A549 (cell line): ENCODE results near the gene KCNF1. TPM values are rescaled to one million over a fixed set of nuclear protein-coding genes. Genes with fewer than 3 reads are reported as not detected.

Experiments
- ATAC-seq, 2 experiments: fragments of 200-7000 bp in 1 of 2; fragments of >200 bp in 1 of 2; cut with Nextera tagmentation in 1 of 2; cut with Tn5 transposase in 1 of 2; 3 replicates each; pipeline versions ENCODE4 v1.8.0 to v1.9.1; 2018 to 2020; ENCODE audit warnings: mild to moderate bottlenecking in 1 of 2, moderate library complexity in 1 of 2
- CTCF ChIA-PET: fragments of 300-600 bp; sonication (Branson Sonifier 250); formaldehyde crosslinking; extraction: SDS; loops from one replicate; lab custom pipeline; 2021; ENCODE audit warnings: antibody characterized with exemption, inconsistent platforms; lab: Yijun Ruan, JAX
- POLR2A ChIA-PET: fragments of 350-600 bp; formaldehyde crosslinking; extraction: SDS; loops from one replicate; lab custom pipeline; 2021; ENCODE audit warnings: antibody characterized with exemption, inconsistent platforms; lab: Yijun Ruan, JAX
- DNase-seq, 2 experiments: peaks; one replicate each; pipeline versions ENCODE4 v3.0.0 to v3.0.0-alpha.2; 2011 to 2016; ENCODE audit warnings: low read depth in 1 of 2, low spot score in 1 of 2
- FAIRE-seq: peaks from 2 replicates; lab custom pipeline; 2011; peaks lifted over from hg19 to GRCh38; lab: Jason Lieb, UNC
- H3K27ac ChIP-seq, 2 experiments: fragments of >200 bp; sonication (Bioruptor Twin); formaldehyde crosslinking; 3 replicates each; pipeline ENCODE4 v1.5.1; 2016 to 2017
- H3K4me1 ChIP-seq: fragments of >200 bp; sonication (Bioruptor Twin); formaldehyde crosslinking; 3 replicates; pipeline ENCODE4 v1.6.1; 2016
- H3K4me2 ChIP-seq: fragments of >200 bp; sonication (Bioruptor Twin); formaldehyde crosslinking; 3 replicates; pipeline ENCODE4 v1.6.1; 2016
- H3K4me3 ChIP-seq: fragments of >200 bp; sonication (Bioruptor Twin); formaldehyde crosslinking; 3 replicates; pipeline ENCODE4 v1.5.1; 2016
- H3K9me3 ChIP-seq: fragments of >200 bp; sonication (Bioruptor Twin); formaldehyde crosslinking; 3 replicates; pipeline ENCODE4 v1.6.1; 2016
- CBX2 ChIP-seq: fragments of 200-600 bp; sonication (generic); IDR thresholded peaks from 2 replicates; pipeline ENCODE4 v1.6.1; 2016; ENCODE audit warnings: low read depth, mild to moderate bottlenecking, borderline replicate concordance
- CBX8 ChIP-seq: fragments of 200-600 bp; sonication (generic); IDR thresholded peaks from 2 replicates; pipeline ENCODE4 v1.6.1; 2016
- CEBPB ChIP-seq, 2 experiments: fragments of >200 bp in 1 of 2; sonication (Bioruptor Twin) in 1 of 2; formaldehyde crosslinking in 1 of 2; IDR thresholded peaks; 2 replicates each; pipeline ENCODE4 v1.6.1; 2012 to 2016
- CHD2 ChIP-seq: fragments of 150-350 bp; IDR thresholded peaks from 2 replicates; pipeline ENCODE4 v1.6.1; 2014; ENCODE audit warnings: low read length; ENCODE audit not compliant: partially characterized antibody
- EP300 ChIP-seq, 2 experiments: fragments of >200 bp; sonication (Bioruptor Twin); formaldehyde crosslinking; IDR thresholded peaks; 2 replicates in 1 of 2; 3 replicates in 1 of 2; pipeline ENCODE4 v1.6.1; 2016 to 2017
- FOSB ChIP-seq: fragments of 250-450 bp; sonication (Bioruptor Pico); IDR thresholded peaks from 2 replicates; pipeline ENCODE4 v1.5.0; 2020; ENCODE audit warnings: mild to moderate bottlenecking, moderate library complexity
- FOXS1 ChIP-seq: fragments of 250-450 bp; sonication (Bioruptor Pico); IDR thresholded peaks from 2 replicates; pipeline ENCODE4 v1.5.0; 2020; ENCODE audit warnings: mild to moderate bottlenecking, moderate library complexity
- HDAC2 ChIP-seq: fragments of 200-600 bp; sonication (generic); IDR thresholded peaks from 2 replicates; pipeline ENCODE4 v1.6.1; 2016
- HEYL ChIP-seq: fragments of 250-450 bp; sonication (Bioruptor Pico); IDR thresholded peaks from 2 replicates; pipeline ENCODE4 v1.8.0; 2021; ENCODE audit warnings: mild to moderate bottlenecking, moderate library complexity
- HOXA7 ChIP-seq: fragments of 250-450 bp; sonication (Bioruptor Pico); IDR thresholded peaks from 2 replicates; pipeline ENCODE4 v1.5.0; 2020; ENCODE audit warnings: mild to moderate bottlenecking, moderate library complexity
- HOXB5 ChIP-seq: fragments of 250-450 bp; sonication (Bioruptor Pico); IDR thresholded peaks from 2 replicates; pipeline ENCODE4 v1.5.0; 2020; ENCODE audit warnings: mild to moderate bottlenecking, moderate library complexity
- JUN ChIP-seq, 2 experiments: fragments of >200 bp; sonication (Bioruptor Twin); formaldehyde crosslinking; IDR thresholded peaks; 2 replicates in 1 of 2; 3 replicates in 1 of 2; pipeline ENCODE4 v1.6.1; 2016 to 2017
- JUNB ChIP-seq: fragments of >200 bp; sonication (Bioruptor Twin); formaldehyde crosslinking; IDR thresholded peaks from 2 replicates; pipeline ENCODE4 v1.6.1; 2016
- MAFK ChIP-seq: fragments of 450-650 bp; IDR thresholded peaks from 2 replicates; pipeline ENCODE4 v1.6.1; 2014; ENCODE audit not compliant: partially characterized antibody
- MAZ ChIP-seq: fragments of 150-350 bp; IDR thresholded peaks from 2 replicates; pipeline ENCODE4 v1.6.1; 2014; ENCODE audit warnings: antibody characterized with exemption, low read depth, low read length, borderline replicate concordance
- MYC ChIP-seq: IDR thresholded peaks from 2 replicates; pipeline ENCODE4 v1.6.1; 2012; ENCODE audit warnings: mild to moderate bottlenecking, inconsistent platforms, low read length, improper control_type of control experiment, borderline replicate concordance
- PHF8 ChIP-seq: fragments of 200-600 bp; sonication (generic); IDR thresholded peaks from 2 replicates; pipeline ENCODE4 v1.6.1; 2016; ENCODE audit warnings: low read depth, mild to moderate bottlenecking, antibody characterized with exemption, moderate library complexity, borderline replicate concordance
- POLR2A ChIP-seq: IDR thresholded peaks from 2 replicates; pipeline ENCODE4 v1.6.1; 2012; ENCODE audit warnings: mild to moderate bottlenecking, low read length
- POLR2AphosphoS2 ChIP-seq: conservative IDR thresholded peaks from 2 replicates; pipeline ENCODE4 v1.6.1; 2012; ENCODE audit warnings: low read length, improper control_type of control experiment, inconsistent platforms
- SMC3 ChIP-seq: fragments of >200 bp; sonication (Bioruptor Twin); formaldehyde crosslinking; IDR thresholded peaks from 3 replicates; pipeline ENCODE4 v1.6.1; 2018; ENCODE audit warnings: inconsistent platforms
- TFCP2L1 ChIP-seq: fragments of 250-450 bp; sonication (Bioruptor Pico); IDR thresholded peaks from 2 replicates; pipeline ENCODE4 v1.5.0; 2021; ENCODE audit warnings: mild to moderate bottlenecking
- TP53 ChIP-seq: fragments of 250-450 bp; sonication (Bioruptor Pico); IDR thresholded peaks from 2 replicates; pipeline ENCODE4 v1.5.0; 2021; ENCODE audit warnings: mild to moderate bottlenecking, moderate library complexity
- ZSCAN20 ChIP-seq: fragments of 250-450 bp; sonication (Bioruptor Pico); IDR thresholded peaks from 2 replicates; pipeline ENCODE4 v1.8.0; 2022; ENCODE audit warnings: mild to moderate bottlenecking, moderate library complexity
- WGBS: methylation state at CpG from one replicate; pipeline ENCODE4 v1.1.6; 2017; ENCODE audit errors: missing lambda C conversion rate; 5-methylcytosine and 5-hydroxymethylcytosine counted together
- polyA plus RNA-seq, 4 experiments: library from polyadenylated mRNA; depleted of rRNA in 3 of 4; stranded (reverse); fragments of >200 nt; fragmentation: RNase III in 1 of 4; extraction: RNeasy Plus Mini Kit Qiagen cat#74134 plus additional on column Dnase treatment in 1 of 4; gene quantifications; 2 replicates in 3 of 4; 3 replicates in 1 of 4; pipeline ENCODE4 v1.2.3, GENCODE V29; 2011 to 2017
- TF ChIP-seq, protein P1 (sequence below): fragments of 450-650 bp; IDR thresholded peaks from 2 replicates; pipeline ENCODE4 v1.6.1; 2014; ENCODE audit warnings: antibody characterized with exemption
- TF ChIP-seq, protein P2 (sequence below): fragments of >200 bp; sonication (Bioruptor Twin); formaldehyde crosslinking; IDR thresholded peaks from 2 replicates; pipeline ENCODE4 v1.6.1; 2016
- TF ChIP-seq, protein P3 (sequence below): IDR thresholded peaks from 2 replicates; pipeline ENCODE4 v1.6.1; 2012
- TF ChIP-seq, protein P4 (sequence below): fragments of 250-450 bp; sonication (Bioruptor Pico); IDR thresholded peaks from 2 replicates; pipeline ENCODE4 v1.5.0; 2020; ENCODE audit warnings: low read depth, mild to moderate bottlenecking, moderate library complexity

Gene KCNF1
- polyA plus RNA-seq, 2 of the 4 experiments (the other 2 are of a cell fraction) = 3.7 to 4.4 TPM

DNA sequence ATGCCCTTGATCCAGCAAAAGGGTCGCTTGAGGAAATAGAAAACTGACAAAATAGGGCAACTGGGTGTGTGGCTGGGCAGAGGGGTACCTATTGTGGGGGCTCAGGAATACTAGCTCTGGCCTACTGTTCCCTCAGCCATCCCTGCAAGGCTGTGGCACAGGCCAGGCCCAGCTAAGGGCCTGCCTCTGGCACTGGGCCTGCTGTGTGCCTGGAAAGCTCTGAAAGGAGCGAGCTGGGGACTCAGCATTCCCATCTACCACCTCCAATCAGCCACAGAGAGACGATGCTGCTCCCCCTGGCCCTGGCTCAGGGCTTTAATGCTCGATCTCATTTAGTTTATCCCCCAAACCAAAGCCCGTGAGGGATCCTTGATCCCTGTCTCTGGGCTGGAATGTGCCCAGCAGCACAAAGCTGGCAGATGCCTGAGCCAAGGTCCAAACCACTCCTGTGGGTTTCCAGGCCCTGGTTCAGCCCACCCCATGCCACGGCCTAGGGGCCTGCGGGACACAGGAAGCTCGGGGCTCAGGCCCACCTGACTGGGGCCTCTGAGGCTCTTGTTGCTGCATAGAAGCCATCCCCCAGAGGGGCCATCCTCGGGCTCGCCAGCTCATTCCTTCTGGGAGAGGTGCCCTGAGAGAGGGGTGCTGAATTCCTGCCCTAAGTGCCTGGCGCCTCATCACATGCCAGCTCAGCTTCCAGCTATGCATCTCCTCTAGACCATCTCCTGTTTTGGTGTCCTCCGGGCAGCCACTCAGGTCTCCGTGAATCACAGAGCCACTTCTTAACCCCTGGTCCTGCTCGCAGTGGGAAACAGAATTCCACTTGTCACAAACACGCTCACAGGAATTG is 43.0 kb upstream of the KCNF1 start:
- DNase-seq = no peak
- FAIRE-seq = no peak
- peak overlapping the region in 1 of 2 experiments; percentile 11; a peak in 2 of 6 replicates for H3K27ac ChIP-seq
- H3K4me3 ChIP-seq = no peak overlapping the region
- no peak overlapping the region for H3K4me2 ChIP-seq
- H3K9me3 ChIP-seq = peaks cover 6% of the 10 kb centered on the region; the same call in 1 of the 3 replicates
- POLR2A ChIA-PET = no interaction called here
- ATAC-seq = peak; percentile 20 to 62; a peak in 3 of 6 replicates
- CTCF ChIA-PET = interaction anchor here (0.7 to 1.3 kb wide), 4 partner anchors 33 to 256 kb away, joined by 3 to 4 read pairs (median 4); no protein-coding TSS in a partner anchor
- 54% methylated on average over 12 of the region's 15 CpGs for WGBS
- TF ChIP-seq MAZ = no peak
- no peak for TF ChIP-seq JUNB
- TF ChIP-seq, protein P1, sequence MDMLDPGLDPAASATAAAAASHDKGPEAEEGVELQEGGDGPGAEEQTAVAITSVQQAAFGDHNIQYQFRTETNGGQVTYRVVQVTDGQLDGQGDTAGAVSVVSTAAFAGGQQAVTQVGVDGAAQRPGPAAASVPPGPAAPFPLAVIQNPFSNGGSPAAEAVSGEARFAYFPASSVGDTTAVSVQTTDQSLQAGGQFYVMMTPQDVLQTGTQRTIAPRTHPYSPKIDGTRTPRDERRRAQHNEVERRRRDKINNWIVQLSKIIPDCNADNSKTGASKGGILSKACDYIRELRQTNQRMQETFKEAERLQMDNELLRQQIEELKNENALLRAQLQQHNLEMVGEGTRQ = no peak
- no peak for TF ChIP-seq CHD2
- TF ChIP-seq, protein P2, sequence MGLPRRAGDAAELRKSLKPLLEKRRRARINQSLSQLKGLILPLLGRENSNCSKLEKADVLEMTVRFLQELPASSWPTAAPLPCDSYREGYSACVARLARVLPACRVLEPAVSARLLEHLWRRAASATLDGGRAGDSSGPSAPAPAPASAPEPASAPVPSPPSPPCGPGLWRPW = no peak
- no peak for TF ChIP-seq HDAC2
- TF ChIP-seq HEYL = no peak
- no peak for TF ChIP-seq CBX2
- no peak for TF ChIP-seq HOXA7 (CRISPR knock-in tag)
- TF ChIP-seq HOXB5 (CRISPR knock-in tag) = no peak
- TF ChIP-seq, protein P3, sequence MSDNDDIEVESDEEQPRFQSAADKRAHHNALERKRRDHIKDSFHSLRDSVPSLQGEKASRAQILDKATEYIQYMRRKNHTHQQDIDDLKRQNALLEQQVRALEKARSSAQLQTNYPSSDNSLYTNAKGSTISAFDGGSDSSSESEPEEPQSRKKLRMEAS = no peak
- no peak for TF ChIP-seq MAFK
- TF ChIP-seq SMC3 = no peak
- no peak for TF ChIP-seq FOSB (CRISPR knock-in tag)
- TF ChIP-seq TP53 = no peak
- no peak for TF ChIP-seq CEBPB (IDR thresholded peaks at IDR 0.05)
- TF ChIP-seq, protein P4, sequence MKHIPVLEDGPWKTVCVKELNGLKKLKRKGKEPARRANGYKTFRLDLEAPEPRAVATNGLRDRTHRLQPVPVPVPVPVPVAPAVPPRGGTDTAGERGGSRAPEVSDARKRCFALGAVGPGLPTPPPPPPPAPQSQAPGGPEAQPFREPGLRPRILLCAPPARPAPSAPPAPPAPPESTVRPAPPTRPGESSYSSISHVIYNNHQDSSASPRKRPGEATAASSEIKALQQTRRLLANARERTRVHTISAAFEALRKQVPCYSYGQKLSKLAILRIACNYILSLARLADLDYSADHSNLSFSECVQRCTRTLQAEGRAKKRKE (CRISPR knock-in tag) = no peak
- TF ChIP-seq POLR2A = no peak
- TF ChIP-seq, all 56 proteins: peak for 0
- no peaks in the 10 kb centered on the region; the same call in 2 of the 3 replicates for H3K4me1 ChIP-seq

DNA sequence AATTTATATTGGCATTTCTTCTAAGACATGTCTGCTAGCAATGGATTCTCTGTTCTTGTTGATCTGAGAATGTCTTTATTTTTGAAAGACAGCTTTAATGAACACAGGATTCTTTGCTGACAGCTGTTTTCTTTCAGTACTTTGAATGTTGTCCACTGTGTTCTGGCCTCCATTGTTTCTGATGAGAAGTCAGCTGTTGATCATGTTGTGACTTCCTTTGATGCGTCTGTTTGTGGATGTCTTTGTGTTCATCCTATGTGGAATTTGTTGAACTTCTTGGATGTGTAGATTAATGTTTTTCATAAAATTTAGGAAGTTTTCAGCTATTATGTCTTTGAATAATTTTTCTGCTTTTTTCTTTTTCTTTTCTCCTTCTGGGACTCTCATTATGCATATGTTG is 39.8 kb upstream of the KCNF1 start:
- no peak overlapping the region for H3K4me3 ChIP-seq
- 90% methylated on average over 1 of the region's 1 CpG for WGBS
- CTCF ChIA-PET = interaction anchor here (1.2 to 2.4 kb wide), 4 partner anchors 11 to 261 kb away, joined by 3 to 9 read pairs (median 4); a partner anchor contains a TSS

More for the DNA sequence above, 39.8 kb upstream of the KCNF1 start:
- H3K4me1 ChIP-seq = no peaks in the 10 kb centered on the region; the same call in 2 of the 3 replicates
- no peak for TF ChIP-seq POLR2AphosphoS2
- TF ChIP-seq HOXA7 (CRISPR knock-in tag) = no peak
- TF ChIP-seq TFCP2L1 (CRISPR knock-in tag) = no peak
- no peak for TF ChIP-seq EP300 (IDR thresholded peaks at IDR 0.05)
- TF ChIP-seq FOXS1 (CRISPR knock-in tag) = no peak
- no peak for TF ChIP-seq PHF8
- TF ChIP-seq, protein P1 = no peak
- TF ChIP-seq JUN (IDR thresholded peaks at IDR 0.05) = no peak
- TF ChIP-seq ZSCAN20 (CRISPR knock-in tag) = no peak
- TF ChIP-seq CBX8 = no peak
- no peak for TF ChIP-seq MYC
- TF ChIP-seq, all 56 proteins: peak for 0
- FAIRE-seq = no peak
- no peak for DNase-seq
- Histone ChIP-seq H3K4me2 (no peak overlapping the region), H3K9me3 (peaks cover 6% of the 10 kb centered on the region; the same call in 1 of the 3 replicates), H3K27ac (no peak overlapping the region)
- no peak for ATAC-seq
- POLR2A ChIA-PET = no interaction called here
